ENCODE data around the gene RPH3AL.

Gene RPH3AL

GRCh38 chr17:266219-266618 lies 86.4 kb downstream of the RPH3AL start:
- no peaks in the 10 kb centered on the region for H3K4me1 ChIP-seq (ENCODE audit: control insufficient read depth, insufficient read depth, low read length, unreplicated experiment)
- peaks cover 8% of the 10 kb centered on the region; the same call in 1 of the 2 replicates for H3K27me3 ChIP-seq (ENCODE audit: insufficient read depth, low read length)

GRCh38 chr17:265718-266117 lies 86.9 kb downstream of the RPH3AL start:
- H3K27me3 ChIP-seq (ENCODE audit: insufficient read depth, low read length) = peaks cover 8% of the 10 kb centered on the region; the same call in 1 of the 2 replicates
- no peaks in the 10 kb centered on the region for H3K36me3 ChIP-seq (ENCODE audit: insufficient read depth, low read length)
- no peak overlapping the region for H3K4me3 ChIP-seq (ENCODE audit: low read depth, low read length)
- no peaks in the 10 kb centered on the region for H3K4me1 ChIP-seq (ENCODE audit: control insufficient read depth, insufficient read depth, low read length, unreplicated experiment)
- no peaks in the 10 kb centered on the region for H3K79me2 ChIP-seq (ENCODE audit: control insufficient read depth, insufficient read depth, low read length, unreplicated experiment)
- no peak overlapping the region for H3K27ac ChIP-seq (ENCODE audit: low read depth, low read length)
- H2AFZ ChIP-seq (ENCODE audit: low read length, unreplicated experiment) = no peak overlapping the region

More at GRCh38 chr17:266219-266618, 86.4 kb downstream of the RPH3AL start:
- H2AFZ ChIP-seq (ENCODE audit: low read length, unreplicated experiment) = no peak overlapping the region
- no peaks in the 10 kb centered on the region for H3K36me3 ChIP-seq (ENCODE audit: insufficient read depth, low read length)
- H3K27ac ChIP-seq (ENCODE audit: low read depth, low read length) = no peak overlapping the region
- no peak overlapping the region for H3K4me3 ChIP-seq (ENCODE audit: low read depth, low read length)
- no peaks in the 10 kb centered on the region for H3K79me2 ChIP-seq (ENCODE audit: control insufficient read depth, insufficient read depth, low read length, unreplicated experiment)

GRCh38 chr17:263773-264172 lies 88.8 kb downstream of the RPH3AL start:
- H3K4me3 ChIP-seq (ENCODE audit: low read depth, low read length) = no peak overlapping the region
- H3K79me2 ChIP-seq (ENCODE audit: control insufficient read depth, insufficient read depth, low read length, unreplicated experiment) = no peaks in the 10 kb centered on the region
- peaks cover 8% of the 10 kb centered on the region; the same call in 1 of the 2 replicates for H3K27me3 ChIP-seq (ENCODE audit: insufficient read depth, low read length)
- H3K4me1 ChIP-seq (ENCODE audit: control insufficient read depth, insufficient read depth, low read length, unreplicated experiment) = no peaks in the 10 kb centered on the region
- H3K36me3 ChIP-seq (ENCODE audit: insufficient read depth, low read length) = no peaks in the 10 kb centered on the region
- H3K27ac ChIP-seq (ENCODE audit: low read depth, low read length) = no peak overlapping the region
- H2AFZ ChIP-seq (ENCODE audit: low read length, unreplicated experiment) = no peak overlapping the region

GRCh38 chr17:263271-263670 lies 89.3 kb downstream of the RPH3AL start:
- Histone ChIP-seq H3K36me3 (ENCODE audit: insufficient read depth, low read length) (no peaks in the 10 kb centered on the region), H3K27me3 (ENCODE audit: insufficient read depth, low read length) (peaks cover 8% of the 10 kb centered on the region; the same call in 1 of the 2 replicates), H2AFZ (ENCODE audit: low read length, unreplicated experiment) (no peak overlapping the region), H3K27ac (ENCODE audit: low read depth, low read length) (no peak overlapping the region), H3K79me2 (ENCODE audit: control insufficient read depth, insufficient read depth, low read length, unreplicated experiment) (no peaks in the 10 kb centered on the region), H3K4me1 (ENCODE audit: control insufficient read depth, insufficient read depth, low read length, unreplicated experiment) (no peaks in the 10 kb centered on the region), H3K4me3 (ENCODE audit: low read depth, low read length) (no peak overlapping the region)

- H3K79me2 ChIP-seq (ENCODE audit: control insufficient read depth, insufficient read depth, low read length, unreplicated experiment) = no peaks in the 10 kb centered on the region
- no peak overlapping the region for H2AFZ ChIP-seq (ENCODE audit: low read length, unreplicated experiment)
- no peak overlapping the region for H3K4me3 ChIP-seq (ENCODE audit: low read depth, low read length)
- peaks cover 3% of the 10 kb centered on the region; the same call in 1 of the 2 replicates for H3K27me3 ChIP-seq (ENCODE audit: insufficient read depth, low read length)
- H3K36me3 ChIP-seq (ENCODE audit: insufficient read depth, low read length) = no peaks in the 10 kb centered on the region
- H3K27ac ChIP-seq (ENCODE audit: low read depth, low read length) = no peak overlapping the region
- H3K4me1 ChIP-seq (ENCODE audit: control insufficient read depth, insufficient read depth, low read length, unreplicated experiment) = no peaks in the 10 kb centered on the region
Observed at GRCh38 chr17:261635-262034, 91.0 kb downstream of the RPH3AL start.

- no peak overlapping the region for H2AFZ ChIP-seq (ENCODE audit: low read length, unreplicated experiment)
- no peaks in the 10 kb centered on the region for H3K36me3 ChIP-seq (ENCODE audit: insufficient read depth, low read length)
- H3K27ac ChIP-seq (ENCODE audit: low read depth, low read length) = no peak overlapping the region
- no peak overlapping the region for H3K4me3 ChIP-seq (ENCODE audit: low read depth, low read length)
- no peaks in the 10 kb centered on the region for H3K79me2 ChIP-seq (ENCODE audit: control insufficient read depth, insufficient read depth, low read length, unreplicated experiment)
- H3K27me3 ChIP-seq (ENCODE audit: insufficient read depth, low read length) = 0 out of 2 replicates have a peak, but pooled peaks cover 2% of the 10 kb centered on the region
- no peaks in the 10 kb centered on the region for H3K4me1 ChIP-seq (ENCODE audit: control insufficient read depth, insufficient read depth, low read length, unreplicated experiment)
Observed at GRCh38 chr17:260944-261343, 91.7 kb downstream of the RPH3AL start.

- Histone ChIP-seq H3K4me3 (ENCODE audit: low read depth, low read length) (no peak overlapping the region), H3K4me1 (ENCODE audit: control insufficient read depth, insufficient read depth, low read length, unreplicated experiment) (no peaks in the 10 kb centered on the region), H3K27me3 (ENCODE audit: insufficient read depth, low read length) (no peaks in the 10 kb centered on the region), H3K36me3 (ENCODE audit: insufficient read depth, low read length) (no peaks in the 10 kb centered on the region), H3K27ac (ENCODE audit: low read depth, low read length) (no peak overlapping the region), H3K79me2 (ENCODE audit: control insufficient read depth, insufficient read depth, low read length, unreplicated experiment) (no peaks in the 10 kb centered on the region), H2AFZ (ENCODE audit: low read length, unreplicated experiment) (no peak overlapping the region)
Observed at GRCh38 chr17:260031-260791, 92.4 kb downstream of the RPH3AL start.

- Histone ChIP-seq H3K27me3 (ENCODE audit: insufficient read depth, low read length) (no peaks in the 10 kb centered on the region), H3K79me2 (ENCODE audit: control insufficient read depth, insufficient read depth, low read length, unreplicated experiment) (no peaks in the 10 kb centered on the region), H3K36me3 (ENCODE audit: insufficient read depth, low read length) (no peaks in the 10 kb centered on the region), H3K27ac (ENCODE audit: low read depth, low read length) (no peak overlapping the region), H3K4me1 (ENCODE audit: control insufficient read depth, insufficient read depth, low read length, unreplicated experiment) (no peaks in the 10 kb centered on the region), H3K4me3 (ENCODE audit: low read depth, low read length) (no peak overlapping the region), H2AFZ (ENCODE audit: low read length, unreplicated experiment) (no peak overlapping the region)
Observed at GRCh38 chr17:259341-259976, 93.1 kb downstream of the RPH3AL start.

- H3K27me3 ChIP-seq (ENCODE audit: insufficient read depth, low read length) = no peaks in the 10 kb centered on the region
Observed at GRCh38 chr17:258906-259305, 93.7 kb downstream of the RPH3AL start.

GRCh38 chr17:258045-258734 lies 94.4 kb downstream of the RPH3AL start:
- H2AFZ ChIP-seq (ENCODE audit: low read length, unreplicated experiment) = no peak overlapping the region
- H3K27ac ChIP-seq (ENCODE audit: low read depth, low read length) = no peak overlapping the region
- no peaks in the 10 kb centered on the region for H3K36me3 ChIP-seq (ENCODE audit: insufficient read depth, low read length)
- no peaks in the 10 kb centered on the region for H3K27me3 ChIP-seq (ENCODE audit: insufficient read depth, low read length)
- H3K79me2 ChIP-seq (ENCODE audit: control insufficient read depth, insufficient read depth, low read length, unreplicated experiment) = no peaks in the 10 kb centered on the region
- no peaks in the 10 kb centered on the region for H3K4me1 ChIP-seq (ENCODE audit: control insufficient read depth, insufficient read depth, low read length, unreplicated experiment)
- H3K4me3 ChIP-seq (ENCODE audit: low read depth, low read length) = no peak overlapping the region

More at GRCh38 chr17:258906-259305, 93.7 kb downstream of the RPH3AL start:
- H3K4me3 ChIP-seq (ENCODE audit: low read depth, low read length) = no peak overlapping the region
- no peaks in the 10 kb centered on the region for H3K79me2 ChIP-seq (ENCODE audit: control insufficient read depth, insufficient read depth, low read length, unreplicated experiment)
- H3K36me3 ChIP-seq (ENCODE audit: insufficient read depth, low read length) = no peaks in the 10 kb centered on the region
- no peak overlapping the region for H3K27ac ChIP-seq (ENCODE audit: low read depth, low read length)
- no peaks in the 10 kb centered on the region for H3K4me1 ChIP-seq (ENCODE audit: control insufficient read depth, insufficient read depth, low read length, unreplicated experiment)
- H2AFZ ChIP-seq (ENCODE audit: low read length, unreplicated experiment) = no peak overlapping the region

Data from ACC112 (cell line).